Measurements from ENCODE around the gene SIPA1L3. TPM values are rescaled to one million over a fixed set of nuclear protein-coding genes. Genes with fewer than 3 reads are reported as not detected.
A peak's percentile ranks its signal among the peaks of the same experiment; 100 is the strongest.

Gene SIPA1L3
- total RNA-seq, 1 experiment from 2014 or later, result 30.4 TPM

GRCh38 chr19:37998801-37999308 is 91.8 kb downstream of the SIPA1L3 start:
- DNase-seq (ENCODE audit: low read depth), result no peak

GRCh38 chr19:37999309-38000213 is 92.6 kb downstream of the SIPA1L3 start:
- peak; percentile 99 for DNase-seq (ENCODE audit: low read depth)

- no peak for DNase-seq (ENCODE audit: low read depth)
Measured at GRCh38 chr19:38001158-38001781, 94.3 kb downstream of the SIPA1L3 start.

- DNase-seq (ENCODE audit: low read depth), result peak; percentile 96
Measured at GRCh38 chr19:38003438-38004185, 96.6 kb downstream of the SIPA1L3 start.

- no peak for DNase-seq (ENCODE audit: low read depth)
Measured at GRCh38 chr19:38004186-38004520, 97.1 kb downstream of the SIPA1L3 start.

GRCh38 chr19:38004521-38005223 is 97.7 kb downstream of the SIPA1L3 start:
- DNase-seq (ENCODE audit: low read depth), result peak; percentile 98

- DNase-seq (ENCODE audit: low read depth), result no peak
Measured at GRCh38 chr19:38005224-38005614, 98.2 kb downstream of the SIPA1L3 start.

- no peak for DNase-seq (ENCODE audit: low read depth)
Measured at GRCh38 chr19:38006361-38007045, 99.5 kb downstream of the SIPA1L3 start.

GRCh38 chr19:38009650-38010242 is 102.7 kb downstream of the SIPA1L3 start:
- DNase-seq (ENCODE audit: low read depth), result no peak

GRCh38 chr19:38011426-38011825 is 104.4 kb downstream of the SIPA1L3 start:
- no peak for DNase-seq (ENCODE audit: low read depth)

- DNase-seq (ENCODE audit: low read depth), result no peak
Measured at GRCh38 chr19:38012290-38012689, 105.3 kb downstream of the SIPA1L3 start.

- no peak for DNase-seq (ENCODE audit: low read depth)
Measured at GRCh38 chr19:38012944-38013343, 105.9 kb downstream of the SIPA1L3 start.

GRCh38 chr19:38013913-38014580 is 107.0 kb downstream of the SIPA1L3 start:
- DNase-seq (ENCODE audit: low read depth), result no peak

GRCh38 chr19:38015216-38015615 is 108.2 kb downstream of the SIPA1L3 start:
- no peak for DNase-seq (ENCODE audit: low read depth)

GRCh38 chr19:38015761-38016160 is 108.8 kb downstream of the SIPA1L3 start:
- no peak for DNase-seq (ENCODE audit: low read depth)

- no peak for DNase-seq (ENCODE audit: low read depth)
Measured at GRCh38 chr19:38017401-38018151, 110.6 kb downstream of the SIPA1L3 start.

- DNase-seq (ENCODE audit: low read depth), result no peak
Measured at GRCh38 chr19:38018694-38019395, 111.8 kb downstream of the SIPA1L3 start.

GRCh38 chr19:38019396-38019724 is 112.4 kb downstream of the SIPA1L3 start:
- no peak for DNase-seq (ENCODE audit: low read depth)

GRCh38 chr19:38020311-38020710 is 113.3 kb downstream of the SIPA1L3 start:
- no peak for DNase-seq (ENCODE audit: low read depth)
